Measurements from ENCODE around the gene PLCH1. TPM values are rescaled to one million over a fixed set of nuclear protein-coding genes. Genes with fewer than 3 reads are reported as not detected.

PLCH1 gene
- total and polyA plus RNA-seq, 2 of the 13 experiments (the other 11 are each of a cell fraction or from before 2014, with no cell fraction given), result 2.0 to 3.0 TPM

GRCh38 chr3:155714295-155714718 lies 30.6 kb downstream of the PLCH1 start (continued):
- TF ChIP-seq TAF1 (CRISPR knock-in tag; IDR thresholded peaks at IDR 0.05) (no peak), HNF4G (IDR thresholded peaks at IDR 0.05; ENCODE audit: borderline replicate concordance, low read depth, low read length) (no peak), HNF4G (CRISPR knock-in tag; IDR thresholded peaks at IDR 0.05; ENCODE audit: borderline replicate concordance, low read depth) (no peak), MXD3 (CRISPR knock-in tag; IDR thresholded peaks at IDR 0.05) (no peak), TOE1 (CRISPR knock-in tag; IDR thresholded peaks at IDR 0.05) (no peak), FOXA3 (CRISPR knock-in tag; IDR thresholded peaks at IDR 0.05) (peak; percentile 86), ZNF614 (CRISPR knock-in tag; IDR thresholded peaks at IDR 0.05; ENCODE audit: borderline replicate concordance) (peak; percentile 70), ZNF777 (CRISPR knock-in tag; IDR thresholded peaks at IDR 0.05) (no peak), ARID5B (CRISPR knock-in tag; IDR thresholded peaks at IDR 0.05) (peak; percentile 78), ZNF720 (CRISPR knock-in tag; IDR thresholded peaks at IDR 0.05) (no peak), POLR2G (IDR thresholded peaks at IDR 0.05; ENCODE audit: low read depth, low read length) (no peak), FOXP1 (IDR thresholded peaks at IDR 0.05) (no peak), FOXP1 (CRISPR knock-in tag; IDR thresholded peaks at IDR 0.05) (peak; percentile 56; the same call in 1 of the 2 replicates), IRF1 (CRISPR knock-in tag; IDR thresholded peaks at IDR 0.05; ENCODE audit: low read depth) (no peak), HNRNPL (IDR thresholded peaks at IDR 0.05; ENCODE audit: low read depth, low read length) (no peak), SRF (IDR thresholded peaks at IDR 0.05; ENCODE audit: low read depth, low read length) (no peak), RAD21 (CRISPR knock-in tag; IDR thresholded peaks at IDR 0.05) (peak; percentile 34; the same call in 1 of the 2 replicates), TGIF2 (CRISPR knock-in tag; IDR thresholded peaks at IDR 0.05) (0 out of 2 replicates have a peak, but pooled peaks have one; percentile 57), CEBPB (IDR thresholded peaks at IDR 0.05; ENCODE audit: borderline replicate concordance, low read depth, low read length) (peak; percentile 45; the same call in 1 of the 2 replicates), TRIM22 (IDR thresholded peaks at IDR 0.05) (no peak), STAG1 (CRISPR knock-in tag; IDR thresholded peaks at IDR 0.05) (peak; percentile 31), HDAC1 (CRISPR knock-in tag; IDR thresholded peaks at IDR 0.05) (peak; percentile 55; the same call in 1 of the 2 replicates), FLYWCH1 (CRISPR knock-in tag; IDR thresholded peaks at IDR 0.05) (no peak), ZNF577 (CRISPR knock-in tag; IDR thresholded peaks at IDR 0.05; ENCODE audit: borderline replicate concordance, low read depth) (no peak), ZBTB7A (CRISPR knock-in tag; IDR thresholded peaks at IDR 0.05) (peak; percentile 56; the same call in 1 of the 2 replicates)

All from HepG2 (cell line).